ENCODE data around the gene POU3F1.

GRCh38 chr1:38061883-38062328 is 15.3 kb upstream of the POU3F1 start:
- TF ChIP-seq EZH2 (IDR thresholded peaks at IDR 0.05; ENCODE audit: borderline replicate concordance, insufficient read depth, low read depth, low read length, poor library complexity, severe bottlenecking): no peak
- TF ChIP-seq, protein P1, sequence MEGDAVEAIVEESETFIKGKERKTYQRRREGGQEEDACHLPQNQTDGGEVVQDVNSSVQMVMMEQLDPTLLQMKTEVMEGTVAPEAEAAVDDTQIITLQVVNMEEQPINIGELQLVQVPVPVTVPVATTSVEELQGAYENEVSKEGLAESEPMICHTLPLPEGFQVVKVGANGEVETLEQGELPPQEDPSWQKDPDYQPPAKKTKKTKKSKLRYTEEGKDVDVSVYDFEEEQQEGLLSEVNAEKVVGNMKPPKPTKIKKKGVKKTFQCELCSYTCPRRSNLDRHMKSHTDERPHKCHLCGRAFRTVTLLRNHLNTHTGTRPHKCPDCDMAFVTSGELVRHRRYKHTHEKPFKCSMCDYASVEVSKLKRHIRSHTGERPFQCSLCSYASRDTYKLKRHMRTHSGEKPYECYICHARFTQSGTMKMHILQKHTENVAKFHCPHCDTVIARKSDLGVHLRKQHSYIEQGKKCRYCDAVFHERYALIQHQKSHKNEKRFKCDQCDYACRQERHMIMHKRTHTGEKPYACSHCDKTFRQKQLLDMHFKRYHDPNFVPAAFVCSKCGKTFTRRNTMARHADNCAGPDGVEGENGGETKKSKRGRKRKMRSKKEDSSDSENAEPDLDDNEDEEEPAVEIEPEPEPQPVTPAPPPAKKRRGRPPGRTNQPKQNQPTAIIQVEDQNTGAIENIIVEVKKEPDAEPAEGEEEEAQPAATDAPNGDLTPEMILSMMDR (IDR thresholded peaks at IDR 0.05): no peak

All from B cell (primary cell).